HEK293 (cell line): ENCODE measurements around the gene TPST2.

ENCODE experiments used
- CTCF ChIP-seq: fragments of 450-650 bp; formaldehyde crosslinking; IDR thresholded peaks from 2 replicates; pipeline ENCODE4 v1.5.1; 2016; ENCODE audit warnings: missing biosample characterization, missing genetic modification characterization
- ZNF239 ChIP-seq: fragments of 450-650 bp; formaldehyde crosslinking; IDR thresholded peaks from 2 replicates; pipeline ENCODE4 v1.5.1; 2016; ENCODE audit warnings: missing biosample characterization, missing genetic modification characterization

- no peak for TF ChIP-seq CTCF (tag by site-specific recombination)
- TF ChIP-seq ZNF239, result no peak
Observed at GRCh38 chr22:26592421-26592891, 2.5 kb upstream of the TPST2 start.
